GM12878 (cell line): ENCODE measurements around the gene FANCE. TPM values are rescaled to one million over a fixed set of nuclear protein-coding genes. Genes with fewer than 3 reads are reported as not detected.

Source experiments
- ATAC-seq: fragments of 200-7000 bp; cut with Tn5 transposase; 3 replicates; pipeline ENCODE4 v1.9.1; 2020; ENCODE audit warnings: mild to moderate bottlenecking, moderate library complexity
- BruUV-seq: library from RNA; stranded (reverse); fragments of 400-500 nt; replicated peaks from 2 replicates; lab custom pipeline; 2021; lab: Mats Ljungman, UMichigan
- CTCF ChIA-PET: fragments of 300-600 bp; sonication (Branson Sonifier 250); formaldehyde crosslinking; extraction: SDS; loops from one replicate; lab custom pipeline; 2021; ENCODE audit warnings: inconsistent platforms; lab: Yijun Ruan, JAX
- POLR2A ChIA-PET: fragments of 350-600 bp; formaldehyde crosslinking; extraction: SDS; loops from one replicate; lab custom pipeline; 2021; ENCODE audit warnings: inconsistent platforms; lab: Charles Lee
- RAD21 ChIA-PET: fragments of 300-600 bp; sonication (Branson Sonifier 250); formaldehyde crosslinking; loops from one replicate; lab custom pipeline; 2023; ENCODE audit warnings: antibody characterized with exemption; ENCODE audit not compliant: unreplicated experiment; lab: Charles Lee
- SMC1A ChIA-PET: fragments of 300-600 bp; sonication (Branson Sonifier 250); formaldehyde crosslinking; loops from one replicate; lab custom pipeline; 2023; ENCODE audit not compliant: unreplicated experiment, uncharacterized antibody; lab: Charles Lee
- DNase-seq: peaks from one replicate; pipeline ENCODE4 v3.0.0-alpha.2; 2011; ENCODE audit warnings: low read depth, low spot score
- FAIRE-seq: peaks from 3 replicates; lab custom pipeline; 2011; peaks lifted over from hg19 to GRCh38; lab: Jason Lieb, UNC
- H2AFZ ChIP-seq: 2 replicates; pipeline ENCODE4 v1.6.0; 2011; ENCODE audit warnings: low read depth, low read length, control low read depth; ENCODE audit not compliant: control insufficient read depth
- H3K27ac ChIP-seq: 2 replicates; pipeline ENCODE4 v1.5.1; 2011; ENCODE audit warnings: control low read depth; ENCODE audit not compliant: control insufficient read depth, insufficient read depth
- H3K27me3 ChIP-seq, 2 experiments: replicated peaks in 1 of 2; 2 replicates each; pipeline versions ENCODE4 v1.6.0 to v1.6.1; 2011; ENCODE audit warnings: low read length in 1 of 2; ENCODE audit not compliant: control insufficient read depth in 2 of 2, insufficient read depth in 2 of 2
- H3K36me3 ChIP-seq, 2 experiments: 2 replicates each; pipeline ENCODE4 v1.5.1; 2011; ENCODE audit warnings: low read length in 1 of 2; ENCODE audit not compliant: control insufficient read depth in 2 of 2, insufficient read depth in 2 of 2
- H3K4me1 ChIP-seq: 2 replicates; pipeline ENCODE4 v1.6.1; 2011; ENCODE audit warnings: mild to moderate bottlenecking, low read length, moderate library complexity, mixed read lengths; ENCODE audit not compliant: control insufficient read depth, insufficient read depth
- H3K4me2 ChIP-seq: 2 replicates; pipeline ENCODE4 v1.6.0; 2011; ENCODE audit warnings: control low read depth; ENCODE audit not compliant: control insufficient read depth, insufficient read depth
- H3K4me3 ChIP-seq: fragments of 200-600 bp; sonication (generic); 2 replicates; pipeline ENCODE4 v1.5.1; 2016
- H3K79me2 ChIP-seq: 2 replicates; pipeline ENCODE4 v1.6.0; 2011; ENCODE audit warnings: low read length; ENCODE audit not compliant: control insufficient read depth, insufficient read depth
- H3K9ac ChIP-seq: 2 replicates; pipeline ENCODE4 v1.8.0; 2011; ENCODE audit warnings: low read length, control low read depth, mixed read lengths; ENCODE audit not compliant: control insufficient read depth, insufficient read depth
- H3K9me3 ChIP-seq: replicated peaks from 3 replicates; pipeline ENCODE4 v1.5.1; 2011; ENCODE audit warnings: mild to moderate bottlenecking, low read length; ENCODE audit not compliant: control insufficient read depth, insufficient read depth
- H4K20me1 ChIP-seq: 2 replicates; pipeline ENCODE4 v1.6.0; 2011; ENCODE audit not compliant: control insufficient read depth, insufficient read depth
- CHD1 ChIP-seq: IDR thresholded peaks from 2 replicates; pipeline ENCODE4 v1.6.1; 2012; ENCODE audit warnings: low read depth, low read length, improper control_type of control experiment
- ESRRA ChIP-seq: IDR thresholded peaks from 2 replicates; pipeline ENCODE4 v1.6.1; 2012; ENCODE audit warnings: mild to moderate bottlenecking, low read length, improper control_type of control experiment
- IKZF2 ChIP-seq, 2 experiments: fragments of 450-650 bp; IDR thresholded peaks; 2 replicates each; pipeline ENCODE4 v1.6.1; 2017; ENCODE audit warnings: mild to moderate bottlenecking in 2 of 2, moderate library complexity in 2 of 2
- POLR2A ChIP-seq: IDR thresholded peaks from 2 replicates; pipeline ENCODE4 v1.6.1; 2011; ENCODE audit warnings: low read depth, mild to moderate bottlenecking, low read length
- RAD51 ChIP-seq: fragments of 450-650 bp; IDR thresholded peaks from 2 replicates; pipeline ENCODE4 v1.6.1; 2016; ENCODE audit warnings: moderate library complexity, mild to moderate bottlenecking, inconsistent platforms
- RELB ChIP-seq: fragments of 450-650 bp; IDR thresholded peaks from 2 replicates; pipeline ENCODE4 v1.6.1; 2017; ENCODE audit warnings: low read depth, mild to moderate bottlenecking, moderate library complexity
- SIX5 ChIP-seq: IDR thresholded peaks from 2 replicates; pipeline ENCODE4 v1.6.1; 2011; ENCODE audit warnings: mild to moderate bottlenecking, low read depth, low read length, moderate library complexity; ENCODE audit not compliant: severe bottlenecking
- SKIL ChIP-seq: fragments of 450-650 bp; IDR thresholded peaks from 2 replicates; pipeline ENCODE4 v1.6.1; 2017; ENCODE audit warnings: mild to moderate bottlenecking, low read depth, inconsistent platforms; ENCODE audit not compliant: poor library complexity, severe bottlenecking
- TCF7 ChIP-seq: IDR thresholded peaks from 2 replicates; pipeline ENCODE4 v1.6.1; 2014; ENCODE audit warnings: antibody characterized with exemption, borderline replicate concordance
- YY1 ChIP-seq: IDR thresholded peaks from 2 replicates; pipeline ENCODE4 v1.6.1; 2011; ENCODE audit warnings: low read depth, mild to moderate bottlenecking, low read length
- ZBED1 ChIP-seq: IDR thresholded peaks from 2 replicates; pipeline ENCODE4 v1.6.1; 2016; ENCODE audit warnings: borderline replicate concordance
- ZBTB33 ChIP-seq: fragments of 450-650 bp; IDR thresholded peaks from 2 replicates; pipeline ENCODE4 v1.6.1; 2017; ENCODE audit warnings: mild to moderate bottlenecking
- ZNF207 ChIP-seq: fragments of 450-650 bp; IDR thresholded peaks from 2 replicates; pipeline ENCODE4 v1.6.1; 2014; ENCODE audit warnings: antibody characterized with exemption, mild to moderate bottlenecking, borderline replicate concordance
- ZNF24 ChIP-seq: fragments of 450-650 bp; IDR thresholded peaks from 2 replicates; pipeline ENCODE4 v1.6.1; 2017; ENCODE audit warnings: antibody characterized with exemption, mild to moderate bottlenecking
- WGBS: methylation state at CpG from one replicate; pipeline ENCODE4 v1.1.6; 2016; ENCODE audit warnings: low lambda C conversion rate; ENCODE audit not compliant: insufficient replicate concordance, insufficient coverage; ENCODE audit errors: missing lambda C conversion rate; 5-methylcytosine and 5-hydroxymethylcytosine counted together
- in situ Hi-C: fragments of 300-500 bp; cut with MboI; formaldehyde crosslinking; loops from 9 replicates; pipeline ENCODE4 v1.14.3; 2018; ENCODE audit warnings: mixed read lengths
- intact Hi-C: fragments of 100-400 bp; cut with micrococcal nuclease; formaldehyde crosslinking; loops from one replicate; pipeline ENCODE4 v1.14.2; 2022; ENCODE audit not compliant: unreplicated experiment
- polyA plus RNA-seq, 11 experiments: library from polyadenylated mRNA; depleted of rRNA in 4 of 11; unstranded in 6 of 11; stranded (reverse) in 5 of 11; fragments of >200 nt; fragmentation: Nextera tagmentation in 4 of 11; fragmentation: Illumina TruSeq in 1 of 11; extraction: Ambion mirVana in 4 of 11; extraction: Trizol in 1 of 11; gene quantifications; 1 replicate in 1 of 11; 2 replicates in 10 of 11; pipeline versions ENCODE4 v1.2.1 to v1.2.3, GENCODE V29; 2011 to 2016; ENCODE audit warnings: inconsistent platforms in 2 of 11, missing spikeins in 2 of 11, low read depth in 1 of 11
- total RNA-seq, 4 experiments: library from RNA; depleted of rRNA in 3 of 4; stranded (reverse); fragments of >200 nt in 3 of 4; fragmentation: Illumina TruSeq in 1 of 4; extraction: Trizol in 1 of 4; gene quantifications; 2 replicates each; pipeline versions ENCODE4 v1.2.1 to v1.2.3, GENCODE V29; 2013 to 2021

The FANCE gene
- total and polyA plus RNA-seq, 10 of the 15 experiments (the other 5 are each of a cell fraction or from before 2014, with no cell fraction given): 3.0 to 13.3 (median 8.1) TPM

- POLR2A ChIA-PET: no interaction called here
- 96% methylated on average over 1 of the region's 1 CpG for WGBS
Measured at GRCh38 chr6:35465646-35466045, 13.5 kb downstream of the FANCE start.

More at GRCh38 chr6:35465646-35466045, 13.5 kb downstream of the FANCE start:
- no peaks in the 10 kb centered on the region for H3K4me1 ChIP-seq
- no peak overlapping the region for H2AFZ ChIP-seq
- no peak for ATAC-seq
- H3K27ac ChIP-seq: no peak overlapping the region
- DNase-seq: no peak
- CTCF ChIA-PET: interaction anchor here (0.8 to 3.8 kb wide), 8 partner anchors 12 to 176 kb away, joined by 3 to 44 read pairs (median 4); partner anchors contain the start of gene PPARD
- no TSS peak for BruUV-seq
- peaks cover 3 to 8% of the 10 kb centered on the region in 2 experiments; a peak in 3 of 4 replicates for H3K36me3 ChIP-seq
- in situ Hi-C loops (loop anchor here (5.0 kb wide), 1 partner anchor 168 kb away; the partner anchor contains the start of gene DEF6), intact Hi-C loops (no loop called here)
- H3K9ac ChIP-seq: no peak overlapping the region
- SMC1A ChIA-PET: interaction anchor here (1.4 kb wide), 1 partner anchor 138 kb away, joined by 3 read pairs; no protein-coding TSS in a partner anchor
- peaks cover 7% of the 10 kb centered on the region; the same call in 1 of the 2 replicates for H4K20me1 ChIP-seq
- no peaks in the 10 kb centered on the region for H3K9me3 ChIP-seq
- RAD21 ChIA-PET: interaction anchor here (1.0 to 1.7 kb wide), 3 partner anchors 122 to 168 kb away, joined by 3 to 8 read pairs (median 4); partner anchors contain the start of gene DEF6
- no peak overlapping the region for H3K4me2 ChIP-seq
- TF ChIP-seq SIX5: no peak
- no peak for TF ChIP-seq ZBTB33
- TF ChIP-seq CHD1: no peak
- TF ChIP-seq POLR2A: no peak
- TF ChIP-seq IKZF2 (IDR thresholded peaks at IDR 0.05): no peak
- TF ChIP-seq SKIL: no peak
- TF ChIP-seq ZNF207: no peak
- TF ChIP-seq ZNF24: no peak
- TF ChIP-seq ZBED1: no peak
- no peak for TF ChIP-seq TCF7
- TF ChIP-seq YY1: no peak
- TF ChIP-seq RAD51: no peak
- no peak for TF ChIP-seq RELB
- TF ChIP-seq ESRRA: no peak
- TF ChIP-seq, all 136 proteins: peak for 0
- Histone ChIP-seq H3K4me3 (no peak overlapping the region), H3K27me3 (no peaks in the 10 kb centered on the region), H3K79me2 (peaks cover 24% of the 10 kb centered on the region)
- no peak for FAIRE-seq
